HG03175 (cell line): Measurements from ENCODE around the gene CLDN10.
A peak's percentile ranks its signal among the peaks of the same experiment; 100 is the strongest.

Source experiments
- ATAC-seq: cut with Tn5 transposase; IDR thresholded peaks from one replicate; pipeline ENCODE4 v1.9.1; 2021; ENCODE audit warnings: mild to moderate bottlenecking, moderate library complexity; ENCODE audit not compliant: unreplicated experiment

The CLDN10 gene

DNA sequence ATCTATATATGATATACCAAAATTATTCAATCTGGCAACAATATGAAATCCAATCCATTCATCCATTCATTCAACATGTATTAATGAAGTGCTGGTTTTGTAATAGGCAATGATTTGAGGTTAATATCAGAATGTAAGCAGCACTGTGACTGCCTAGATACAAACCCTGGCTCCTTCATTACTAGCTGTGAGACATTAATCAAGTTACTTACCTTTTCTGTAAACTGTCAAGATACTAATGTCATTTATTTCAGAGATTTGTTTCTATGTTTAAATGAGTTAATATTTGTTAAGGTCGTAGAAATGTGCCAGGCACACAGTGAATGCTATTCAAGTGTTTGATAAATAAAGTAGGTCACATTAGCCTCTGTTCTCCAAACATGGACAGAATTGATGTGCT is 40.9 kb downstream of the CLDN10 start:
- ATAC-seq = no peak

DNA sequence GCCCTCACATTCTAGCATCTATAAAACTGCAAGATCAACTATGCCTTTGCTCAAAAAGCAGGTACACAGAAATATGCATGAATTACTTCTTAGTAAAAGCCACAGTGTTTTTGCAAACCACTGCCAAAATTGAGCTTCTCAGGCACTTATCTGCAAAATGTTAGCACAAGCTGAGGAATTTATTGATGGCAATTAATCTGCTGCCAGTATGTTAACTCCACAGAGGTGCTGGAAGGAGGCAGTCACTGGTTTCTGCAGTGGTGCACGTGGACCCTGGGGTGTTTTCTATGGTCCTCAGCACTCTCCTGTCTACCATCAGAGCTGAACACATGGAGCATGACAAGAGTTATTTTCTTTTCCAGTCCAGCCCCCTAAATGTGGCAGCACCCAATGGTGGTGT is 44.2 kb downstream of the CLDN10 start:
- ATAC-seq = no peak

GRCh38 chr13:95601216-95601615 is 48.7 kb downstream of the CLDN10 start:
- ATAC-seq = no peak

DNA sequence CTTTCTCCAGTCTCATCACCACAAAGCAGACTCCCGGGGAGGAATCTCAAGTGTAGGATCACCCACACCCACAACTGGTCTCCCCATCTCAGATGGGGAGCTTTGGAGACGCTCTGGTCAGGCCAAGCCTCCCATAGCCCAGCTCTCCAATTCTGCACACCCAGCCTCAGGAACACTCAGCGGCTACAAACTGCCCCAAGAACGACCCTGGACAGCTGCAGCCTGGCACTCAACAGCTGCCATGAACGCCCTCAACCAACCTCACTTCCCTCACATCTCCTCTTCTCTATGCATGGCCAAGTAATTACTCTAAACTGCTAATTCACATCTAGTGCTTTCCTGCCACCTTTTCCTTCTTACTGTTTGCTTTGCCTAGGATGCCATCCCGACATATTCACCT is 49.4 kb downstream of the CLDN10 start:
- ATAC-seq = no peak

- ATAC-seq = no peak
Observed at GRCh38 chr13:95603887-95604555, 51.5 kb downstream of the CLDN10 start.

DNA sequence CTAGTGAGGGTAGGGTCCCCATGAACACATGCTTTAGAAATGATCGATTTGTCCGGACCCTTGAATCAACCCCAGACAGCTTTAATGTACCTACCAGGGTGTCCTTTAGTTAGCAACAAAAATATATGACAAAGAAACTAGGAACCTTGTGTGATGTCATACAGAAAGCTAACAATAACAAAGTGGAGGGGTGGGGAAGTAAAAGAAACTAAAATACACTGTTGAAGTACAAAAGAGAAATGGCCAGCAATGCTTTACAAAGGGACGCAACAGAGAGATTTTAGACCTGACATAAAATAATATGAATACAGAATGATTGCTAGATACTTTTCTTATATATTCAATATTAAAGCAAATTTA is 52.0 kb downstream of the CLDN10 start:
- no peak for ATAC-seq

DNA sequence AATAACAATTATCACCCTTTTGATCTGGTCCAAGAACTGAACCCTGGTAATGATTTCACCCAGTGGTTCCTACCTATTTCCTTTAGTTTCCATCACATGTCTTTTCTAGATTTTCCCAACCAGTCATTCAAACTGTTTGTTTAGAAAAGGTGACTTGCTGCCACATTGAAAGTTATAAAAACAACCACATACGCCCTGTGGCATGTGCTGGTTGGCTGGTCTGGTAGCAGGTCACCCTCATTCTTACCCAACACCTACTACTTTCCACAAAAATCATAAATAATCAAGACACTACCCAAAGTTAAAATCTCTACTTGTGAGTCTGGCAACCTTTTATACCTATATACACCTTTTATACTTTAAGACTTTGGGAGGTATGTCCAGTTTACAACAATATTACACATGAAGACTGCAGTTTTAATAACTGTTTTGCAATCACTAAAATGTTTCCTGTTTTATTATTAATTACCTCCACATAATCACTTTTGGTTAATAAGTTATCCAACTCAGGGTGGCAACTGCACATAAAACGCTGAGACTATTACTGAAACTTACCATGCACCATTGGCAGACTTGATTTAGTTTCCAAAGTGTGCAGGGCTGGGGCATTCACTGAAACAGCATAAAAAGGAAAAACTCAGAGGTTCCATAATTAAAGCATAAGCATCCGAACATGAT is 53.1 kb downstream of the CLDN10 start:
- no peak for ATAC-seq

- ATAC-seq = no peak
Observed at GRCh38 chr13:95607366-95607765, 54.8 kb downstream of the CLDN10 start.

GRCh38 chr13:95608640-95609323 is 56.3 kb downstream of the CLDN10 start:
- no peak for ATAC-seq

DNA sequence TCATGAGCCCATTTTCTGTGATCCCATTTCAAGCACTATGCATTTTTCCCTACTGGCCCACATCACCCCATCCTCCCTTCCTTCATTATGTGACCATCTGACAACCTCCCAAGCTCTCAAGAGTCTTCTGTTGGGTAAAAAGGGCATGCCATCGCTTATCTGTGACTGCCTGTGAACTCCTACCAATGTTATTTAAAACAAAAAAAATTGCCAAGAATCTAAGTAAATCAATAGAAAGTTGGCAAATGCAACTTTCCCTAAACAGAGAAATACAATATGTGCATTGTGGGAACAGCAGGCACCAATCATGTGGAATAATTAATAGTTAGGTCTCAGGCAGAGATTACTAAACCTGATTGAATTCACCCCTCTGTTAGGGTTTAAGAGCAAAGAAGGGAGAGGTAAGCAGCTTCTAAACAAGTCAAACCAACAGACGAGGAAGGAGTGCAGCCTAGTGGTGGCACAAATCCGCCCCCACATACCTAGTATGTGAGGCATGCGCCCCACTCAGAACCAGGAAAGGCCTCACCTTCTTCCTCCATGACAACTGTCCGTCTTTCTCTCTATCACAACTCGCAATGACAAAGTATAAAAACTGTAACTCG is 62.2 kb downstream of the CLDN10 start:
- ATAC-seq = no peak

- no peak for ATAC-seq
Observed at GRCh38 chr13:95615539-95615938, 63.0 kb downstream of the CLDN10 start.

DNA sequence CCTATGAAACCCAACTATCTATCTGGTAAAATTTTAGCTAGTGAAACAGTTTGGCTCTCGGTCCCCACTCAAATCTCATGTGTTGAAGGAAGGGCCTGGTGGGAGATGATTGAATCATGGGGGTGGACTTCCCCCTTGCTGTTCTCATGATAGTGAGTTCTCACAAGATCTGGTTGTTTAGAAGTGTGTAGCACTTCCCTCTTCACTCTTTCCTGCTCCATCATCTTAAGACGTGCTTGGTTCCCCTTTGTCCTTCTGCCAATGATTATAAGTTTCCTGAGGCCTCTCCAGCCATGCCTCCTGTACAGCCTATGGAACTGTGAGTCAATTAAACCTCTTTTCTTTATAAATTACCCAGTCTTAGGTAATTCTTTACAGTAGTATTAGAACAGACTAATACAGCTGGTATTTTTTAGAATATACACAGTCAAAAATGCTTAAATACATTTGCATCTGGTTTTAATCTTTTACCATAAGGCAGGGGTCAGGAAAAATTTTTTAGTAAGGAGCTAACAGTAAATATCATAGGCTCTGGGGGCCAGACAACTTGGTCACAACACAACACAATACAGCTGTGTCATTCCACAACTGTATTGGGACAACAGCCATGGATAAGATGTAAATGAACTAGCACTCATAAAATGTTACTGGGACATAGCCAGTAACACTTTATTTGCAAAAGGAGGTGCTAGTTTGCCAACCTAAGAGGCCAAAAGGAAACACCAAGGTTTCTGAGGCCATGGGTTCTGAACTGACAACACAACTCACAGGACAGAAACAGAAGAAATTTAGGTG is 67.7 kb downstream of the CLDN10 start:
- no peak for ATAC-seq

DNA sequence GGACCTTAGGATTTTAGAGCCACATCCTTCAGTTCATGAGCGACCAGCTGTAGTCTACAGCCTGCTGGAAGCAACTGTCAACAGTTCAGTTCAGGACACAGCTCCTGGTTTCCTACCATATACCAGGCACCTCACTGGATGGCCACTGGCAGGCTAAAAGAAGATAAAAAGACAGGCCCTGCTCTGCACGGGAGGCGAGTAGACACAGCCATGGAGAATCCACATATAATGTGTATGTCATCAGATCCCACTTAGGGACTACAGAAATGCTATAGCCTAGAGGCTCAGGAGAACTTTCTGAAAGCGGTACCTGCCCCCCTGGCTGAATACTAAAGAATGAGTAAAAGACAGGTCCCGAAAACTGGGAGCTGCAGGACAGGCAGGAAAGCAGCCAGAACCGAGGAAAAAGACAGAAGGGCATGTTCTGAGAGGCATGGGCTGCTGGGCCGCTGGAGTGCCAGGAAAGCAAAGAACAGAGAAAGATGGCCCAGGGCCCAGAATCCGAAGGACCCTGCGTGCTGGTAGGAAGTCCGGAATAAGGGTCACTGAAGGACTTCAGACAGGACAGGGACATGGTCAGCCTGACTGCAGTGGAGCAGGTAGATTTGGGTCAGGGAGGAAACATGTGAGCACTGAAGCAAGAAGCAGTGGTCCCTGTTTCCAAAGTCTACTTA is 68.4 kb downstream of the CLDN10 start:
- ATAC-seq = no peak

GRCh38 chr13:95623141-95623540 is 70.6 kb downstream of the CLDN10 start:
- ATAC-seq = no peak

GRCh38 chr13:95624020-95624419 is 71.5 kb downstream of the CLDN10 start:
- ATAC-seq = peak; percentile 55

DNA sequence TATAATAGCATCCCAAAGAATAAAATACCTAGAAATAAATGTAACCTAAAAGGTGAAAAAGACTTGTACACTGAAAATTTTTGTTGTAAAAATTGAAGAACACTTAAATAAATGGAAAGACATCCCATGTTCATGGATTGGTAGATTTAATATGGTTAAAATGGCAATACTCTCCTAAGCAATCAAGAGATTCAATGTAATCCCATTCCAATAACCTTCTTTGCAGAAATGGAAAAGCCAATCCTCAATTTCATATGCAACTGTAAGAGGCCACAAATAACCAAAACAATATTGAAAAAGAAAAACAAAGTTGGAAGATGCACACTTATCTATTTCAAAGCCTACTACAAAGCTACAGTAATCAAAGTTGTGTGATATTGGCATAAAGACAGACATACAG is 74.2 kb downstream of the CLDN10 start:
- no peak for ATAC-seq

DNA sequence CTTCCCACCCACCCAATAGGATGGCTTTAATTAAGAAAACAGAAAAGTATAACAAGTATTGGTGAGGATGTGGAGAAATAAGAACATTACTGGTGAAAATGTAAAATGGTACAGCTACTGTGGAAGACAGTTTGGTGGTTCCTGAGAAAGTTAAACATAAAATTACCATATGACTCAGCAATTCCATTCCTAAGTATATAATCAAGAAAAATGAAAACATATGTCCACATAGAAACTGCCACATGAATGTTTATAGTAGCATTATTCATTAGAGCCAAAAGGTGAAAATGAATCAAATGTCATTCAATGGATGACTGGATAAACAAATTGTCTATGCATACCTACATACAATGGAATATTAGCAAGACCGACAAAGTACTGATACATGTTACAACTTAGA is 75.1 kb downstream of the CLDN10 start:
- no peak for ATAC-seq

DNA sequence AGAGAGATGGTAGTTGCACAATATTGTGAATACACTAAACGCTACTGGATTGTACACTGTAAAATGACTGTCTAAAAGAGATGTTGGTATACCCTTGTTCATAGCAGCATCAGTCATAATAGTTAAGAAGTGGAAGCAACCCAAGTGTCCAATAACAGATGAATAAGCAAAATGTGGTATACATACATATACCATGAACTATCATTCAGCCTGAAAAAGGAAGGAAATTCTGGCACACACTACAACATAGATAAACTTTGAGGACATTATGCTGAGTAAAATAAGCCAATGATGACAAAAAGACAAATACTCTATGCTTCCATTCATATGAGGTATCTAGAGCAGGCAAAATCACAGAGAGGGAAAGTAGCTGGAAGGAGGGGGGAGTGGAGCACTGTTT is 76.0 kb downstream of the CLDN10 start:
- ATAC-seq = no peak

GRCh38 chr13:95629071-95629470 is 76.6 kb downstream of the CLDN10 start:
- no peak for ATAC-seq
